Naive thymus-derived CD4-positive, alpha-beta T cell (primary cell): ENCODE data around the gene UBE4B. TPM values are rescaled to one million over a fixed set of nuclear protein-coding genes. Genes with fewer than 3 reads are reported as not detected.
A peak's percentile ranks its signal among the peaks of the same experiment; 100 is the strongest.
"Not testable (repeated sequence)": the region's sequence is repeated elsewhere in the genome, so short reads cannot be mapped to it uniquely, and the experiment has no call there.

Experiments
- ATAC-seq: fragments of 150-1000 bp; cut with Tn5 transposase; 2 replicates; pipeline ENCODE4 v1.10.0; 2021; ENCODE audit warnings: mild to moderate bottlenecking, moderate library complexity
- CTCF ChIA-PET: fragments of 350-600 bp; sonication (Branson Sonifier 250); formaldehyde crosslinking; loops from one replicate; lab custom pipeline; 2021; ENCODE audit warnings: antibody characterized with exemption; lab: Charles Lee
- POLR2A ChIA-PET: fragments of 350-600 bp; sonication (Branson Sonifier 250); formaldehyde crosslinking; loops from one replicate; lab custom pipeline; 2021; ENCODE audit warnings: antibody characterized with exemption, inconsistent platforms; lab: Charles Lee
- DNase-seq, 9 donors: peaks; one replicate each; pipeline versions ENCODE4 v3.0.0 to v3.0.0-alpha.2; 2020 to 2022; ENCODE audit warnings: mixed read lengths in 1 of 9
- H3K27ac ChIP-seq: one replicate; pipeline ENCODE4 v1.7.0; 2013; ENCODE audit warnings: mild to moderate bottlenecking, low read depth, low read length, moderate library complexity
- H3K27me3 ChIP-seq, 2 donors: one replicate each; pipeline ENCODE4 v1.7.0; 2013; ENCODE audit warnings: low read length in 2 of 2, mild to moderate bottlenecking in 2 of 2, moderate library complexity in 2 of 2; ENCODE audit not compliant: control insufficient read depth in 2 of 2, insufficient read depth in 2 of 2
- H3K36me3 ChIP-seq, 3 experiments: 1 replicate in 2 of 3; 2 replicates in 1 of 3; pipeline ENCODE4 v1.7.0; 2013; ENCODE audit warnings: low read length in 3 of 3, mild to moderate bottlenecking in 3 of 3, moderate library complexity in 1 of 3; ENCODE audit not compliant: insufficient read depth in 3 of 3, control insufficient read depth in 2 of 3
- H3K4me1 ChIP-seq, 2 donors: one replicate each; pipeline ENCODE4 v1.7.0; 2013; ENCODE audit warnings: low read length in 2 of 2, mild to moderate bottlenecking in 2 of 2, moderate library complexity in 1 of 2; ENCODE audit not compliant: control insufficient read depth in 2 of 2, insufficient read depth in 2 of 2
- H3K4me3 ChIP-seq: 2 replicates; pipeline ENCODE4 v1.7.0; 2013; ENCODE audit warnings: mild to moderate bottlenecking, low read length
- H3K9me3 ChIP-seq, 3 experiments: 1 replicate in 2 of 3; 2 replicates in 1 of 3; pipeline ENCODE4 v1.7.0; 2013; ENCODE audit warnings: low read length in 3 of 3; ENCODE audit not compliant: control insufficient read depth in 2 of 3
- H3K27ac Mint-ChIP-seq, 9 donors: one replicate each; pipeline ENCODE4 v1.8.0; 2020 to 2022; ENCODE audit warnings: mixed read lengths in 9 of 9, mild to moderate bottlenecking in 8 of 9, moderate library complexity in 5 of 9, inconsistent platforms in 2 of 9
- H3K27me3 Mint-ChIP-seq, 5 donors: one replicate each; pipeline ENCODE4 v1.8.0; 2021 to 2022; ENCODE audit warnings: mixed read lengths in 5 of 5, mild to moderate bottlenecking in 1 of 5
- H3K36me3 Mint-ChIP-seq, 5 donors: one replicate each; pipeline ENCODE4 v1.8.0; 2020 to 2022; ENCODE audit warnings: mixed read lengths in 5 of 5, mild to moderate bottlenecking in 3 of 5, inconsistent platforms in 1 of 5
- H3K4me1 Mint-ChIP-seq, 7 donors: one replicate each; pipeline ENCODE4 v1.8.0; 2020 to 2022; ENCODE audit warnings: mixed read lengths in 7 of 7, mild to moderate bottlenecking in 3 of 7, inconsistent platforms in 1 of 7
- H3K4me3 Mint-ChIP-seq, 10 donors: one replicate each; pipeline ENCODE4 v1.8.0; 2020 to 2022; ENCODE audit warnings: mild to moderate bottlenecking in 10 of 10, mixed read lengths in 10 of 10, moderate library complexity in 6 of 10, inconsistent platforms in 2 of 10
- H3K9me3 Mint-ChIP-seq, 11 donors: one replicate each; pipeline ENCODE4 v1.8.0; 2020 to 2022; ENCODE audit warnings: mixed read lengths in 11 of 11, mild to moderate bottlenecking in 4 of 11, inconsistent platforms in 1 of 11, moderate library complexity in 1 of 11
- intact Hi-C, 2 donors: fragments of 100-400 bp; cut with micrococcal nuclease; formaldehyde crosslinking; loops; one replicate each; pipeline ENCODE4 v1.15.1; 2023
- polyA plus RNA-seq, 2 donors: library from polyadenylated mRNA; unstranded; fragments of 300-500 nt; fragmentation: Illumina TruSeq; gene quantifications; one replicate each; pipeline ENCODE4 v1.2.3, GENCODE V29; 2021
- total RNA-seq, 6 experiments: library from RNA in 5 of 6; stranded (reverse) in 5 of 6; gene quantifications; 1 replicate in 5 of 6; 2 replicates in 1 of 6; pipeline ENCODE4 v1.2.3 and lab custom pipeline; 2021 to 2026

The UBE4B gene
- total and polyA plus RNA-seq, 7 experiments from 2014 or later = 7.5 to 48.3 (median 39.2) TPM

DNA sequence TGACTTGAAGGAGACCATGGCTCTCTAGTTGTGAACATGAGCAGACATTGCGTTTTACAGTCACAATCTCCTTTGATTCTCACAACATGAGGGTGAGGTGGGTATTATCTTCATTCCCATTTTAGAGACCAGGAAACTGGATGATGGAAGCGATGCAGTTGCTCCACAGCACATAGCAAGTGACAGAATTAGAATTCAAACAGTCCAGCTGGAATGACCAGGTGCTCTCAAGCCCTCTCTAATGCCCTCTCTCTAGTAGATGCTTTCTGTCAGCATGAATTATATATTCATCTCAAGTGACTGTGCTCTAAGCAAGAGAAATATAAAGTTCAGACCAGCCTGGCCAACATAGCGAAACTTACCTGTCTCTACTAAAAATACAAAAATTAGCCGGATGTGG, 167.9 kb downstream of the UBE4B start:
- no peak overlapping the region for H3K27ac Mint-ChIP-seq
- H3K27me3 Mint-ChIP-seq = peaks cover 0 to 6% (median 0%) of the 10 kb centered on the region in 5 donors
- no peaks in the 10 kb centered on the region for H3K9me3 ChIP-seq
- intact Hi-C loops = no loop called here
- no peaks in the 10 kb centered on the region for H3K4me1 ChIP-seq
- no peak for DNase-seq
- ChIA-PET CTCF (interaction anchor here (0.7 to 1.8 kb wide), 4 partner anchors 9 to 307 kb away, joined by 3 to 9 read pairs (median 3); partner anchors contain the start of gene KIF1B), POLR2A (interaction anchor here (0.9 kb wide), 1 partner anchor 105 kb away, joined by 3 read pairs; no protein-coding TSS in a partner anchor)
- H3K27ac ChIP-seq = no peak overlapping the region
- H3K36me3 Mint-ChIP-seq = no peaks in the 10 kb centered on the region
- H3K36me3 ChIP-seq = no peaks in the 10 kb centered on the region
- no peak overlapping the region for H3K4me3 ChIP-seq
- no peaks in the 10 kb centered on the region for H3K9me3 Mint-ChIP-seq
- no peaks in the 10 kb centered on the region for H3K27me3 ChIP-seq
- ATAC-seq = no peak
- H3K4me1 Mint-ChIP-seq = peaks cover 0 to 4% (median 0%) of the 10 kb centered on the region in 7 donors
- H3K4me3 Mint-ChIP-seq = no peak overlapping the region

DNA sequence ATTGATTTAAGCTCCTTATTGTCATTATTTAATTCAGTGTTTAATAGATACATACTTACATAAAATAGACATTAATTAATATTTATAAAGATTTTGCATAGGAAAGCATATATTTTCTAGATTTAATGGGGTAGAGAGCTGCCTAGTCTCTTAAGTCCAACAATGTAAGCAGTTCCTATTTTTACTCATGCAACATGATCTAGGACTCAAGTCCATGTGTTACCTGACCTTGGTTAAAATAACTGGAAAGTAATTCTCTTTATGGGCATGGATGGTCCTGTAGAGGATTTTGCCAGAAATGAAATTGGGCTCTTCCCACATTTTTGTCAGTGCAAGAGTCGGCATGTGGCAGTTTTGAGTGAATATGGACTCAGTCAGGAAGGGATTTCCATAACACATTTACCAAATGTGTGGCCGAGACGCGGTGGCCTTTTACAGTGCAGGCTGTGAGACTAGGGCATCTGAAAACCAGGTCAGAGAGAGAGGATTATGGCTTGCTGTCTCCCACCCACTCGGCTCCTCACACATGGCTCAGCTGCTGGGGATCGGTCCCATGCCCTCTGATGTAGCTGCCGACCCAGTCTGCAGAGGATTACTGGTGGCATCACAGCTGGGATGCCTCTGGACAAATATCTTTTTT, 171.4 kb downstream of the UBE4B start:
- ChIA-PET POLR2A (interaction anchor here (0.7 to 1.1 kb wide), 2 partner anchors 1213 to 1665 kb away, joined by 3 to 11 read pairs; no protein-coding TSS in a partner anchor), CTCF (interaction anchor here (0.6 to 0.7 kb wide), 3 partner anchors 66 to 1812 kb away, joined by 3 read pairs; no protein-coding TSS in a partner anchor)
- no peaks in the 10 kb centered on the region for H3K36me3 ChIP-seq
- H3K9me3 Mint-ChIP-seq = no peaks in the 10 kb centered on the region
- peaks cover 0 to 11% (median 0%) of the 10 kb centered on the region in 5 donors for H3K27me3 Mint-ChIP-seq
- no peak overlapping the region for H3K4me3 ChIP-seq
- H3K27me3 ChIP-seq = peaks cover 0 to under 1% of the 10 kb centered on the region in 2 donors
- no peak for ATAC-seq
- intact Hi-C loops = no loop called here
- no peaks in the 10 kb centered on the region for H3K4me1 ChIP-seq
- no peak for DNase-seq
- no peak overlapping the region for H3K27ac Mint-ChIP-seq
- H3K9me3 ChIP-seq = no peaks in the 10 kb centered on the region
- peaks cover 0 to 5% (median under 1%) of the 10 kb centered on the region in 7 donors for H3K4me1 Mint-ChIP-seq
- no peak overlapping the region for H3K27ac ChIP-seq
- H3K4me3 Mint-ChIP-seq = no peak overlapping the region
- H3K36me3 Mint-ChIP-seq = no peaks in the 10 kb centered on the region

DNA sequence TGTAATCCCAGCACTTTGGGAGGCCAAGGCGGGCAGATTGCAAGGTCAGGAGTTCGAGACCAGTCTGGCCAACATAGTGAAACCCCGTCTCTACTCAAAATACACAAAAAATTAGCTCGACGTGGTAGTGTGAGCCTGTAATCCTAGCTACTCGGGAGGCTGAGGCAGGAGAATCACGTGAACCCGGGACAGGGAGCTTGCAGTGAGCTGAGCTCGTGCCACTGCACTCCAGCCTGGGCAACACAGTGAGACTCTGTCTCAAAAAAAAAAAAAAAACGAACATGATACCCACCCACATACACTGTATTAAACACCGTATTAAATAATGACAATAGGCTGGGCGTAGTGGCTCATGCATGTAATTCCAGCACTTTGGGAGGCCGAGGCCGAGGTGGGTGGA, 172.4 kb downstream of the UBE4B start:
- H3K9me3 ChIP-seq, intact Hi-C loops, H3K27me3 ChIP-seq, H3K36me3 Mint-ChIP-seq, H3K4me3 ChIP-seq, ATAC-seq, H3K4me1 ChIP-seq, H3K36me3 ChIP-seq, H3K4me3 Mint-ChIP-seq, H3K27ac Mint-ChIP-seq, DNase-seq, H3K9me3 Mint-ChIP-seq, POLR2A ChIA-PET, H3K27ac ChIP-seq: not testable (repeated sequence)
- Mint-ChIP-seq H3K4me1 (peaks cover 4 to 13% (median 6%) of the 10 kb centered on the region in 7 donors), H3K27me3 (peaks cover 0 to 11% (median 0%) of the 10 kb centered on the region in 5 donors)
- CTCF ChIA-PET = interaction anchor here (0.7 kb wide), 1 partner anchor 666 kb away, joined by 3 read pairs; no protein-coding TSS in a partner anchor

DNA sequence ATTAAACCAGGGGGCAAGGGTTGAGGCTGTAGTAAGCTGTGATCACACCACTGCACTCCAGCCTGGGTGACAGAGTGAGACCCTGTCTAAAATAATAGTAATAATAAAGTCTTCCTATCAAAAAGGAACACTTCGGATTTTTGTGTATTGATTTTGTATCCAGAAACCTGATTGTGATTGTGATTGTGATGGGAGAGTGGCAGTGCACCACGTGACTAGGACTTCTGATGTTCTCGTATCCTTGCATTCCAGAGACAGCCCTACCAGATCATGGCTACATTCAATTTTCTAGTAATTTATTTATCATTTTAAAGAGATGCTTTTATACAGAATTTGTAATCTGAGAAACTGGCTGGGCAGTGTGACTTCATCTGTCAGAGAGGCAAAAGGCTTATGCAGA, 175.1 kb downstream of the UBE4B start:
- peaks cover 14 to 27% (median 20%) of the 10 kb centered on the region in 7 donors for H3K4me1 Mint-ChIP-seq
- DNase-seq (no peak), ATAC-seq (no peak)
- Histone ChIP-seq H3K27ac (no peak overlapping the region), H3K27me3 (peaks cover 0 to 4% of the 10 kb centered on the region in 2 donors), H3K9me3 (no peaks in the 10 kb centered on the region), H3K4me3 (no peak overlapping the region), H3K36me3 (no peaks in the 10 kb centered on the region), H3K4me1 (peaks cover 5 to 15% of the 10 kb centered on the region in 2 donors)
- H3K27ac Mint-ChIP-seq = no peak overlapping the region
- no peak overlapping the region for H3K4me3 Mint-ChIP-seq
- intact Hi-C loops = no loop called here
- H3K27me3 Mint-ChIP-seq = peaks cover 0 to 8% (median 0%) of the 10 kb centered on the region in 5 donors
- no peaks in the 10 kb centered on the region for H3K36me3 Mint-ChIP-seq
- H3K9me3 Mint-ChIP-seq = no peaks in the 10 kb centered on the region
- ChIA-PET POLR2A (no interaction called here), CTCF (interaction anchor here (0.9 kb wide), 1 partner anchor 108 kb away, joined by 4 read pairs; no protein-coding TSS in a partner anchor)

DNA sequence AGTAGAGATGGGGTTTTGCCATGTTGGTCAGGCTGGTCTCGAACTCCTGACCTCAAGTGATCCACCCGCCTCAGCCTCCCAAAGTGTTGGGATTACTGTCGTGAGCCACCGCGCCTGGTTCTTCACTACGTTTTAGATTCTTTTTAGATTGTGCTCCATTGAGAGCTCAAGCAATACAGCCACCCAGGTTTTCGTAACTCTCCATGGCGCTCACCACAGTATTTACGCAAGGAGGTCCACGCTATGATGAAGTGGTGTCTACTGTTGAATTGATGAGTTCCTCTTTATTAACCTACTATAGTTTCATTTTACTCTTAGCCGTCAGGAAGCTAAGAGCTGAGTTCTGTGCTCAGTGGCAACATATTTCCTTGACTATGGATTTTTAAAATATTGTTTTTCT, 175.8 kb downstream of the UBE4B start:
- Histone ChIP-seq H3K36me3 (no peaks in the 10 kb centered on the region), H3K27ac (no peak overlapping the region), H3K9me3 (no peaks in the 10 kb centered on the region), H3K4me3 (no peak overlapping the region), H3K27me3 (peaks cover 0 to 4% of the 10 kb centered on the region in 2 donors), H3K4me1 (peaks cover 5 to 15% of the 10 kb centered on the region in 2 donors)
- Mint-ChIP-seq H3K36me3 (no peaks in the 10 kb centered on the region), H3K9me3 (no peaks in the 10 kb centered on the region), H3K4me3 (peak overlapping the region in 6 of 10 donors; percentile 8 to 42 (median 30)), H3K27ac (no peak overlapping the region), H3K27me3 (peaks cover 0 to 8% (median 0%) of the 10 kb centered on the region in 5 donors), H3K4me1 (peaks cover 14 to 32% (median 21%) of the 10 kb centered on the region in 7 donors)
- no peak for ATAC-seq
- ChIA-PET POLR2A (no interaction called here), CTCF (interaction anchor here (0.6 to 2.6 kb wide), 9 partner anchors 7 to 285 kb away, joined by 3 to 26 read pairs (median 3); partner anchors contain the start of gene CENPS)
- no peak for DNase-seq
- intact Hi-C loops = no loop called here

DNA sequence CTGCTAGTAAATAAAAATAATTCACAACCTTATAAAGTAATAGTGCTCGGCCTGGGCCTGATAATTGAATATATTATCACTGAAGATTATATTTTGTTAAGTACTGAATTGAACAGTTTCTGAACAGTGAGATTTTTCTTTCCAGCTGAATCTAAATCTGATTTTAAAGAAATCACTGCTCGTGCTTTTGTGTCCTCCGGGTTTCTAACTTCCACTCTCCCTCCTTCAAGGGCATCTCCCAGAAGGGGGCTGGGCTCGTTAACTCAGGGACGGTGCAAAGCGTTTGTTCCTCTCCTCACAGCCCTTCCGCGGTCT, 176.8 kb downstream of the UBE4B start:
- H3K27me3 Mint-ChIP-seq = peaks cover 0 to 8% (median 0%) of the 10 kb centered on the region in 5 donors
- no peak for DNase-seq
- H3K27ac ChIP-seq = peak overlapping the region; percentile 75

More for the DNA sequence above, 176.8 kb downstream of the UBE4B start:
- peaks cover 14 to 37% (median 21%) of the 10 kb centered on the region in 7 donors for H3K4me1 Mint-ChIP-seq
- Histone ChIP-seq H3K36me3 (no peaks in the 10 kb centered on the region), H3K4me3 (peak overlapping the region; percentile 94), H3K4me1 (peaks cover 5 to 15% of the 10 kb centered on the region in 2 donors), H3K27me3 (peaks cover 0 to 4% of the 10 kb centered on the region in 2 donors), H3K9me3 (no peaks in the 10 kb centered on the region)
- H3K36me3 Mint-ChIP-seq = no peaks in the 10 kb centered on the region
- H3K9me3 Mint-ChIP-seq = no peaks in the 10 kb centered on the region
- ChIA-PET POLR2A (interaction anchor here (1.1 to 1.4 kb wide), 3 partner anchors 11 to 220 kb away, joined by 3 to 10 read pairs (median 4); partner anchors contain the start of genes CENPS and PGD), CTCF (interaction anchor here (0.7 to 2.6 kb wide), 9 partner anchors 8 to 220 kb away, joined by 3 to 26 read pairs (median 3); partner anchors contain the start of gene CENPS)
- no peak for ATAC-seq
- peak overlapping the region; percentile 83 to 93 (median 90) for H3K4me3 Mint-ChIP-seq
- intact Hi-C loops = no loop called here
- H3K27ac Mint-ChIP-seq = peak overlapping the region in 8 of 9 donors; percentile 51 to 78 (median 59)
